ENCODE measurements around the gene OR10C1.

GRCh38 chr6:29487131-29487530 lies 48.0 kb downstream of the OR10C1 start:
- TF ChIP-seq CTCF (IDR thresholded peaks at IDR 0.05) (no peak), ZFX (IDR thresholded peaks at IDR 0.05; ENCODE audit: borderline replicate concordance) (no peak)
